HepG2 (cell line): ENCODE results near the gene CCL22. TPM values are rescaled to one million over a fixed set of nuclear protein-coding genes. Genes with fewer than 3 reads are reported as not detected.
A peak's percentile ranks its signal among the peaks of the same experiment; 100 is the strongest.

ENCODE experiments used
- ARID2 ChIP-seq: sonication (generic); formaldehyde crosslinking; IDR thresholded peaks from 2 replicates; pipeline ENCODE4 v1.8.1; 2022; ENCODE audit warnings: mild to moderate bottlenecking, missing genetic modification reagents, borderline replicate concordance
- BCLAF1 ChIP-seq: fragments of 450-650 bp; IDR thresholded peaks from 2 replicates; pipeline ENCODE4 v1.6.1; 2017; ENCODE audit warnings: mild to moderate bottlenecking
- EEA1 ChIP-seq: sonication (generic); formaldehyde crosslinking; IDR thresholded peaks from 2 replicates; pipeline ENCODE4 v1.5.1; 2020; ENCODE audit warnings: mild to moderate bottlenecking, missing genetic modification reagents, borderline replicate concordance
- ERF ChIP-seq: IDR thresholded peaks from 2 replicates; pipeline ENCODE4 v1.6.1; 2018; ENCODE audit warnings: missing biosample characterization, missing genetic modification reagents
- FOXK2 ChIP-seq: fragments of 450-650 bp; IDR thresholded peaks from 2 replicates; pipeline ENCODE4 v1.6.1; 2016
- HMGXB4 ChIP-seq, 2 experiments: sonication (generic) in 1 of 2; formaldehyde crosslinking in 1 of 2; IDR thresholded peaks; 2 replicates each; pipeline versions ENCODE4 v1.4.0 to v1.6.1; 2018 to 2020; ENCODE audit warnings: missing genetic modification reagents in 2 of 2, borderline replicate concordance in 1 of 2, low read depth in 1 of 2, mild to moderate bottlenecking in 1 of 2, missing biosample characterization in 1 of 2
- HNRNPH1 ChIP-seq: fragments of 200-400 bp; formaldehyde crosslinking; optimal IDR thresholded peaks from 2 replicates; pipeline ENCODE3; 2017; ENCODE audit warnings: mild to moderate bottlenecking, low read depth, low read length
- TIGD3 ChIP-seq: sonication (generic); formaldehyde crosslinking; IDR thresholded peaks from 2 replicates; pipeline ENCODE4 v1.5.1; 2020; ENCODE audit warnings: mild to moderate bottlenecking, missing genetic modification reagents, borderline replicate concordance
- ZBTB26 ChIP-seq: IDR thresholded peaks from 2 replicates; pipeline ENCODE4 v1.6.1; 2016; ENCODE audit warnings: missing compliant biosample characterization, missing genetic modification reagents, borderline replicate concordance
- ZBTB33 ChIP-seq: sonication (generic); formaldehyde crosslinking; IDR thresholded peaks from 2 replicates; pipeline ENCODE4 v1.4.0; 2020; ENCODE audit warnings: missing genetic modification reagents
- ZFP36L2 ChIP-seq: sonication (generic); formaldehyde crosslinking; IDR thresholded peaks from 2 replicates; pipeline ENCODE4 v1.4.0; 2020; ENCODE audit warnings: missing genetic modification reagents
- ZNF143 ChIP-seq: sonication (generic); formaldehyde crosslinking; IDR thresholded peaks from 2 replicates; pipeline ENCODE4 v1.4.0; 2020; ENCODE audit warnings: missing genetic modification reagents
- ZNF20 ChIP-seq: sonication (generic); formaldehyde crosslinking; IDR thresholded peaks from 2 replicates; pipeline ENCODE4 v1.4.0; 2020; ENCODE audit warnings: mild to moderate bottlenecking, moderate library complexity, missing genetic modification reagents
- ZNF383 ChIP-seq: sonication (generic); formaldehyde crosslinking; IDR thresholded peaks from 2 replicates; pipeline ENCODE4 v1.4.0; 2020; ENCODE audit warnings: missing genetic modification reagents, mild to moderate bottlenecking, borderline replicate concordance
- ZNF672 ChIP-seq: sonication (generic); formaldehyde crosslinking; IDR thresholded peaks from 2 replicates; pipeline ENCODE4 v1.8.1; 2022; ENCODE audit warnings: missing genetic modification reagents
- ZNF720 ChIP-seq: sonication (generic); formaldehyde crosslinking; IDR thresholded peaks from 2 replicates; pipeline ENCODE4 v1.4.0; 2020; ENCODE audit warnings: missing genetic modification reagents
- ZNF790 ChIP-seq: sonication (generic); formaldehyde crosslinking; IDR thresholded peaks from 2 replicates; pipeline ENCODE4 v1.8.0; 2022; ENCODE audit warnings: missing genetic modification reagents, mild to moderate bottlenecking, borderline replicate concordance
- ZSCAN22 ChIP-seq: sonication (generic); formaldehyde crosslinking; IDR thresholded peaks from 2 replicates; pipeline ENCODE4 v1.4.0; 2020; ENCODE audit warnings: mild to moderate bottlenecking, missing genetic modification reagents
- polyA plus RNA-seq, 8 experiments: library from polyadenylated mRNA; depleted of rRNA in 3 of 8; stranded (reverse) in 7 of 8; unstranded in 1 of 8; fragments of >200 nt; fragmentation: Illumina TruSeq in 4 of 8; extraction: Trizol in 4 of 8; gene quantifications; 2 replicates each; pipeline versions ENCODE4 v1.2.1 to v1.2.3, GENCODE V29; 2011 to 2016; ENCODE audit warnings: low read depth in 4 of 8, missing spikeins in 1 of 8, mixed read lengths in 1 of 8; ENCODE audit not compliant: insufficient read depth in 1 of 8
- total RNA-seq, 5 experiments: library from RNA; depleted of rRNA; stranded (reverse); fragments of >200 nt; fragmentation: Illumina TruSeq; extraction: Trizol; gene quantifications; 2 replicates each; pipeline ENCODE4 v1.2.3, GENCODE V29; 2016; ENCODE audit warnings: low read depth in 1 of 5

Gene CCL22
- total and polyA plus RNA-seq, 2 of the 13 experiments (the other 11 are each of a cell fraction or from before 2014, with no cell fraction given): not detected

- TF ChIP-seq HMGXB4 (CRISPR knock-in tag; IDR thresholded peaks at IDR 0.05; ENCODE audit: borderline replicate concordance in 1 of 2, low read depth in 1 of 2) (no peak), TIGD3 (CRISPR knock-in tag) (no peak), FOXK2 (no peak), EEA1 (CRISPR knock-in tag) (no peak), ZNF720 (CRISPR knock-in tag) (no peak), ARID2 (CRISPR knock-in tag) (no peak), ERF (CRISPR knock-in tag) (peak; percentile 20; the same call in 1 of the 2 replicates), ZNF672 (peak; percentile 81; the same call in 1 of the 2 replicates), HNRNPH1 (no peak), ZFP36L2 (no peak), ZBTB33 (CRISPR knock-in tag) (no peak), ZBTB26 (CRISPR knock-in tag) (no peak), BCLAF1 (no peak), ZNF383 (0 out of 2 replicates have a peak, but pooled peaks have one; percentile 43), ZNF20 (CRISPR knock-in tag) (no peak), ZNF790 (CRISPR knock-in tag) (no peak; the same call in 1 of the 2 replicates), ZNF143 (CRISPR knock-in tag) (no peak), ZSCAN22 (CRISPR knock-in tag) (no peak)
Measured at GRCh38 chr16:57384248-57385070, 25.9 kb downstream of the CCL22 start (continued).
